Esophagus muscularis mucosa (tissue), 4 donors: ENCODE results near the gene MZT2A. TPM values are rescaled to one million over a fixed set of nuclear protein-coding genes. Genes with fewer than 3 reads are reported as not detected.
"Not testable (repeated sequence)": the region's sequence is repeated elsewhere in the genome, so short reads cannot be mapped to it uniquely, and the experiment has no call there.

ENCODE experiments used
- DNase-seq: peaks from one replicate; pipeline ENCODE4 v3.0.0-alpha.2; 2017; ENCODE audit errors: extremely low spot score
- H3K27ac ChIP-seq, 4 donors: fragments of 200-600 bp; sonication (generic); replicated peaks in 1 of 4; 1 replicate in 3 of 4; 2 replicates in 1 of 4; pipeline ENCODE4 v1.5.1; 2016 to 2019; ENCODE audit warnings: mild to moderate bottlenecking in 1 of 4
- H3K27me3 ChIP-seq, 4 donors: fragments of 200-600 bp; sonication (generic); one replicate each; pipeline versions ENCODE4 v1.5.1 to v1.6.0; 2016 to 2019
- H3K36me3 ChIP-seq, 4 donors: fragments of 200-600 bp; sonication (generic); one replicate each; pipeline ENCODE4 v1.5.1; 2016 to 2019
- H3K4me1 ChIP-seq, 4 donors: fragments of 200-600 bp; sonication (generic); one replicate each; pipeline ENCODE4 v1.5.1; 2016 to 2019
- H3K4me3 ChIP-seq, 4 donors: fragments of 200-600 bp; sonication (generic); 1 replicate in 2 of 4; 2 replicates in 2 of 4; pipeline ENCODE4 v1.5.1; 2016 to 2019; ENCODE audit warnings: mild to moderate bottlenecking in 4 of 4, moderate library complexity in 1 of 4
- H3K9me3 ChIP-seq, 4 donors: fragments of 200-600 bp; sonication (generic); 1 replicate in 3 of 4; 2 replicates in 1 of 4; pipeline ENCODE4 v1.5.1; 2016 to 2019
- CTCF ChIP-seq, 3 experiments: fragments of 200-600 bp in 2 of 3; fragments of 450-650 bp in 1 of 3; sonication (generic) in 2 of 3; IDR thresholded peaks; one replicate each; pipeline ENCODE4 v1.5.1; 2017 to 2019; ENCODE audit warnings: antibody characterized with exemption in 3 of 3, mild to moderate bottlenecking in 2 of 3, moderate library complexity in 1 of 3
- EP300 ChIP-seq: sonication (generic); formaldehyde crosslinking; IDR thresholded peaks from one replicate; pipeline ENCODE4 v1.6.1; 2017; ENCODE audit warnings: antibody characterized with exemption
- POLR2A ChIP-seq: fragments of 450-650 bp; IDR thresholded peaks from one replicate; pipeline ENCODE4 v1.6.1; 2017; ENCODE audit warnings: antibody characterized with exemption, moderate library complexity, mild to moderate bottlenecking, low read depth
- POLR2AphosphoS5 ChIP-seq, 2 donors: sonication (generic); formaldehyde crosslinking; IDR thresholded peaks; one replicate each; pipeline ENCODE4 v1.6.1; 2017; ENCODE audit warnings: antibody characterized with exemption in 2 of 2
- WGBS: methylation state at CpG from one replicate; pipeline ENCODE4 v1.1.5; 2018; 5-methylcytosine and 5-hydroxymethylcytosine counted together
- intact Hi-C: fragments of 100-400 bp; cut with DNase I; formaldehyde crosslinking; loops from one replicate; pipeline ENCODE4 v1.15.1; 2023
- total RNA-seq, 4 donors: library from RNA; depleted of rRNA; stranded (reverse); fragments of >200 nt; gene quantifications; one replicate each; pipeline versions ENCODE4 v1.1.0 to v1.2.1, GENCODE V29; 2016

Gene MZT2A
- total RNA-seq, 4 donors from 2014 or later: 74.8 to 107 (median 88.9) TPM

GRCh38 chr2:131482506-131483155 lies 9.6 kb downstream of the MZT2A start:
- intact Hi-C loops, H3K9me3 ChIP-seq, H3K27ac ChIP-seq, DNase-seq, H3K4me1 ChIP-seq, H3K27me3 ChIP-seq, H3K4me3 ChIP-seq: not testable (repeated sequence)
- H3K36me3 ChIP-seq: peaks cover 0 to 29% (median 16%) of the 10 kb centered on the region in 4 donors
- 94% methylated on average over 17 of the region's 19 CpGs for WGBS

GRCh38 chr2:131480351-131480750 lies 11.8 kb downstream of the MZT2A start:
- H3K9me3 ChIP-seq, H3K27me3 ChIP-seq, H3K4me3 ChIP-seq, H3K4me1 ChIP-seq, H3K27ac ChIP-seq, intact Hi-C loops, DNase-seq: not testable (repeated sequence)
- WGBS: 100% methylated on average over 1 of the region's 20 CpGs
- peaks cover 0 to 31% (median 17%) of the 10 kb centered on the region in 4 donors for H3K36me3 ChIP-seq

DNA sequence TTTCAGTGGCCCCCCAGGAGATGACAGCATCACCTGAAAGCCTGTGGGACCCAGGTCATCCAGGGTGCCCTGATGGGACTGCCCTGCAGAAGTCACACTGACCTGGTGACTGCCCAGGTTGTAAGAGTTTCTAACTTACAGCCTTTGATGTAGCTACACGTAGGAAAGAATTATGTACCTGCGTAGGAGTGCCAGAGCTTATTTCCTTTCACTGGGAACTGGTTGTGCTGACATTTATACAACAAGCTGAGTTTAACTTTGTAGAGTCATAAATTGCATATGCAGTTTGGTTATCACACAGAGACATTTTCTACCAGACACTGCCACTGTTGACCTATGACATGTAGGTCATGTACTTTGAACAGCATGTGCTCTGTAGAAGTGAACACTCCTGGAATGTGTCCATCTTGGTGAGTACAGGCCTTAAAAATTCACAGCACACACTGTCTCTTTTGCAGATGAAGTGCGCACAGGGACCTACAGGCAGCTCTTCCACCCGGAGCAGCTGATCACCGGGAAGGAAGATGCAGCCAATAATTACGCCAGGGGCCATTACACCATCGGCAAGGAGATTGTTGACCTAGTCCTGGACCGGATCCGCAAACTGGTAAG lies 13.2 kb downstream of the MZT2A start:
- H3K4me1 ChIP-seq, intact Hi-C loops, H3K27ac ChIP-seq, H3K9me3 ChIP-seq, H3K27me3 ChIP-seq, H3K4me3 ChIP-seq, DNase-seq: not testable (repeated sequence)
- 80% methylated on average over 1 of the region's 9 CpGs for WGBS
- peaks cover 0 to 25% (median 14%) of the 10 kb centered on the region in 4 donors for H3K36me3 ChIP-seq

DNA sequence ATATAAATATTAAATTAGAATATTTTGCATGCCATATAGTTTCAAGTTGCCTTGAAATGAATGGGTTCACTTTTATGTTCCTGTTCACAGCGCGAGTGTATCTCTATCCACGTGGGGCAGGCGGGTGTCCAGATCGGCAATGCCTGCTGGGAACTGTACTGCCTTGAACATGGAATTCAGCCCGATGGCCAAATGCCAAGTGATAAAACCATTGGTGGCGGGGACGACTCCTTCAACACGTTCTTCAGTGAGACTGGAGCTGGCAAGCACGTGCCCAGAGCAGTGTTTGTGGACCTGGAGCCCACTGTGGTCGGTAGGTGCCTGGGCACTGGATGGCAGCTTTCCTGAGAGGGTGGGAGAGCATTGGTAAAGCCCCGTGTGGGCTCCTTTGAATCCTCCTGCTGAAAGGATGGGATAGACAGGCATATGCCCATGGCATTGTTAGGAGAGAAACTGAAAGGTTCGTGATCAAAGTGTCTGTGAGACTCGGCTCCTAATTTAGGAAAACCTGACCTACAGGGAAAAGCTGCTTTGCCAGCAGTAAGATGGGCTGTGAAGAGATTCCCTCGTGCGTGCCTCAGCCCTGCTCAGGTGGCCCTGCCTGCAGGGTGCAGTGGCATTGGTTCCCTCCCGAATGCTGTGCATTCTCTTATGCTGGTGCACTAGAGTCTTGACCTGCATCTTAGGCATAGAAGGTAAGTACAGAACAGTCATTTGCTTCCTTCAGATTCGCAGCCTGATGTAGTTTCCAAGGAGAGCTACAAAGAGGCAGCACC lies 13.9 kb downstream of the MZT2A start:
- H3K27me3 ChIP-seq, H3K27ac ChIP-seq, H3K9me3 ChIP-seq, H3K4me3 ChIP-seq, DNase-seq, H3K4me1 ChIP-seq, intact Hi-C loops: not testable (repeated sequence)
- H3K36me3 ChIP-seq: peaks cover 0 to 18% (median 10%) of the 10 kb centered on the region in 4 donors
- WGBS: 94% methylated on average over 12 of the region's 18 CpGs

DNA sequence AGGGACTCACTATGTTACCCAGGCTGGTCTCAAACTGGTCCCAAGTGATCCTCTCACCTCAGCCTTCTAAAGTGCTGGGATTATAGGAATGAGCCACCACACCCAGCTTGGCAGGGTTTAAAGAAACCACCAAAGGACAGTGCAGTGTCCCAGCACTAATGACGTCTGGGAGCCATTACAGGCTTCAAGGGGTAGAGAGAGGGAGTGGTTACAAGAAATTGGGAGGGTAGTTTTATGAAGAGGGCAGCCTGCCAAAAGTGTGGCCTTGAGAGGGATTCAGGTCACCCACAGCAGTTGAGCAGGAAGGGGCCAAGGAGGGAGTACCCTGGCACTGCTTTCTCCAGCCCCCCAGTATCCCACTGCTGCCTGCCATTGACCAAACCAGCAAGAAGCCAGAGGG lies 15.0 kb downstream of the MZT2A start:
- 67% methylated on average over 1 of the region's 1 CpG for WGBS

DNA sequence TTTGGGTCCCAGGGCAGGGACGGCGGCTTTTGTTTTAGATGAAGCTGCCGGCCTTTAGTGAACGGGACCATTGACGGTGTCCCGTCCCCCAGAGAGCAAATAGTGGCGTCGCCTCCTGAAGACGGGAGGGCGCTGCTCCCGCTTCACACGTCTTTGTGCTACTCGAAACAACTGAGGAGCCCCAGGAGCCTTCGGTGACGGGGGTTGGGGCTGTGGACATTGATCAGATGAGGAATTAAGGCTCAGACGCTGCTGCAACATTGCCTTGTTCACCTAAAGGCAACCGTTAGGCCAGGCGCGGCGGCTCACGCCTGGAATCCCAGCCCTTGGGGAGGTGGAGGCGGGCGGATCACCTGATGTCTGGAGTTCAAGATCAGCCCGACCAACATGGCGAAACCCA lies 15.8 kb downstream of the MZT2A start:
- H3K27ac ChIP-seq, H3K9me3 ChIP-seq, H3K4me3 ChIP-seq, H3K4me1 ChIP-seq, H3K27me3 ChIP-seq, DNase-seq, intact Hi-C loops: not testable (repeated sequence)
- 97% methylated on average over 25 of the region's 25 CpGs for WGBS
- peaks cover 0 to 14% (median 1%) of the 10 kb centered on the region in 4 donors for H3K36me3 ChIP-seq

More for the DNA sequence above, 15.0 kb downstream of the MZT2A start:
- H3K36me3 ChIP-seq, H3K9me3 ChIP-seq, DNase-seq, H3K27ac ChIP-seq, H3K27me3 ChIP-seq, H3K4me3 ChIP-seq, H3K4me1 ChIP-seq, intact Hi-C loops: not testable (repeated sequence)

DNA sequence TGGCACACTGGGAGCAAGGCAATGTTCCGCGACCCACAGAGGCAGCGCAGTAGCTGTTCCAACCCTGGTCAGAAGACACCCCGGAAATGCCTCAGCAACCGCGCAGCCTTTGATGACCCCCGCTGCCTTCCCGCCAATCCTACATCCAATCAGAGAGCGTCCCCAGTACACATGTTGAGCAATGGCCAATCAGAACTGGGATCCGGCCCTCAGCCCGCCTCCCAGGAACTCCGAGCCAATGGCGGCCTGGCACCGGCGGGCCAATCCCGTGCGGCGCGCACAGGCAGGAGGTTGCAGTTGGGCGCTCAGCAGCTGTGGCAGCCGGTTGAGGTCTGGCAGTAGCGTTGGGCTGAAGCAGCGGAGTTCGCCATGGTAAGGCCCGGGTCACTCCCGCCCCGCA lies 16.4 kb downstream of the MZT2A start, which contains the start of gene TUBA3D:
TSS of gene TUBA3D (plus strand) at position 289 of the 400 bp plus-strand sequence. CDS start at position 370, 81 bp downstream.
- TF ChIP-seq CTCF (IDR thresholded peaks at IDR 0.05) (no peak), EP300 (no peak), POLR2AphosphoS5 (IDR thresholded peaks at IDR 0.05) (no peak), POLR2A (no peak)
- Histone ChIP-seq H3K27ac (no peak within 1 kb of the TSS), H3K4me1 (no peaks in the 10 kb centered on the region), H3K27me3 (no peaks in the 10 kb centered on the region), H3K4me3 (no peak within 1 kb of the TSS), H3K9me3 (no peaks in the 10 kb centered on the region), H3K36me3 (peaks cover 0 to 14% (median 1%) of the 10 kb centered on the region in 4 donors)
- intact Hi-C loops: no loop called here
- WGBS: 100% methylated on average over 9 of the region's 27 CpGs
- no peak for DNase-seq

DNA sequence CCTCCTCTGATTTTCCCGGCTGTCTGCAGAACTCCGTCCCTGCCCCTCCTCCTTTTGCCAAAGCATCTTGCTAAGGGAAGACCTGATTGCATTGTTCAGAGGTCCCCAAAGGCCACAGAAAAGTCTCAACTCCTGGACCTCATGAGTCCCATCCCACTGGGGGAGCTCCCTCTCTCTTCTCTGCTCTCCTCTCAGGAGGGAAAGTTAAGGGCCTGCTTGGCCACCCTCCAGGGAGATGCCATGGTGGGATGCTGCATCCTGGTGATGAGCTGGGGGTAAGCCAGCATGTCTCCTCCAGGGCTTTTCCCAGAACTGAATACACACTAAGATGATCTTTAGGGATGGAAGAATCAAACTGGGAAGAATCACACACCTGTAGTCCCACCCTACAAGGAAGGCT lies 18.9 kb downstream of the MZT2A start:
- intact Hi-C loops, H3K4me3 ChIP-seq, H3K9me3 ChIP-seq, DNase-seq, H3K27me3 ChIP-seq, H3K27ac ChIP-seq, H3K4me1 ChIP-seq: not testable (repeated sequence)
- H3K36me3 ChIP-seq: peaks cover 0 to 11% (median 1%) of the 10 kb centered on the region in 4 donors
- WGBS: 92% methylated on average over 2 of the region's 2 CpGs

- H3K4me3 ChIP-seq, intact Hi-C loops, H3K9me3 ChIP-seq, H3K27ac ChIP-seq, H3K4me1 ChIP-seq, H3K27me3 ChIP-seq: not testable (repeated sequence)
- peak; percentile 72 for DNase-seq
- 100% methylated on average over 1 of the region's 8 CpGs for WGBS
- peaks cover 0 to 10% (median 1%) of the 10 kb centered on the region in 4 donors for H3K36me3 ChIP-seq
Observed at GRCh38 chr2:131471624-131472023, 20.6 kb downstream of the MZT2A start.

GRCh38 chr2:131470944-131471343 lies 21.3 kb downstream of the MZT2A start:
- H3K27ac ChIP-seq, H3K4me1 ChIP-seq, H3K4me3 ChIP-seq, H3K36me3 ChIP-seq, intact Hi-C loops, H3K27me3 ChIP-seq, H3K9me3 ChIP-seq, DNase-seq: not testable (repeated sequence)
- WGBS: 88% methylated on average over 3 of the region's 3 CpGs

- H3K9me3 ChIP-seq, H3K27ac ChIP-seq, H3K36me3 ChIP-seq, H3K4me1 ChIP-seq, intact Hi-C loops, H3K27me3 ChIP-seq, H3K4me3 ChIP-seq: not testable (repeated sequence)
- WGBS: 89% methylated on average over 10 of the region's 10 CpGs
- peak; percentile 21 for DNase-seq
Observed at GRCh38 chr2:131467722-131468121, 24.5 kb downstream of the MZT2A start.
